ENCODE measurements around the gene NELFE. TPM values are rescaled to one million over a fixed set of nuclear protein-coding genes. Genes with fewer than 3 reads are reported as not detected.
"Not testable (repeated sequence)": the region's sequence is repeated elsewhere in the genome, so short reads cannot be mapped to it uniquely, and the experiment has no call there.

NELFE gene
- total RNA-seq, 4 donors from 2014 or later, result 64.1 to 89.7 (median 70.4) TPM

- WGBS, 2 donors (ENCODE audit: low coverage in 1 of 2), result no CpG with 5 or more reads among the region's 10 CpGs
- not testable (repeated sequence) for H3K36me3 ChIP-seq, H3K27ac ChIP-seq, H3K4me1 ChIP-seq, H3K9me3 ChIP-seq, ATAC-seq, H3K27me3 ChIP-seq, H3K4me3 ChIP-seq
Measured at GRCh38 chr6:31989363-31989762, 30.6 kb upstream of the NELFE start.

GRCh38 chr6:31981744-31982143 lies 23.0 kb upstream of the NELFE start, which contains the start of gene C4A:
C4A (plus strand) TSS chr6:31982057; CDS start chr6:31982108, 51 bp downstream.
- no CpG with 5 or more reads among the region's 7 CpGs for WGBS, 2 donors (ENCODE audit: low coverage in 1 of 2)
- H3K36me3 ChIP-seq, result peaks cover 0 to 14% of the 10 kb centered on the region in 2 donors
- H3K27ac ChIP-seq, H3K27me3 ChIP-seq, H3K4me3 ChIP-seq, H3K9me3 ChIP-seq: not testable (repeated sequence)
- peak; percentile 79 for ATAC-seq
- peaks cover 0 to 20% (median 0%) of the 10 kb centered on the region in 3 donors for H3K4me1 ChIP-seq

DNA sequence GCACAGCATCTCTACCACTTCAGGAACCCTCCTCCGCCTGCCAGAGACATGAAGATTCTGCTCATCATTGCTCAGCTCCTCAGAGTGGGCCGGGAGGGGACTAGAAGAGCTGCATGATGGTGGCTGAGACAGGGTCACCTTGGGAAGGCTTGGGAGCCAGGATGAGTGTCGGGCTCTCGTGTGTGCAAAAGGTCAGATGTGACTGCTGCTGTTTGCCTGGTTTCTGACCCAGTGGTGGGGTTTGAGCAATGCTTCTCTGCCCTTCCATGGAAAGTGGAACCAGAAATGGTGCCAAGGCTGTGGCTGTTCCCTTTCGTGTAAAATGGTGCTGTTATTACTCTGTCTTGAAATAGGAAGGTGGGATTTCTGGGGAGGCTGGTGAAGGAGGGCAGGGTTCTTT lies 22.2 kb upstream of the NELFE start:
- H3K27ac ChIP-seq, H3K27me3 ChIP-seq, H3K4me3 ChIP-seq, ATAC-seq, H3K9me3 ChIP-seq: not testable (repeated sequence)
- no CpG with 5 or more reads among the region's 5 CpGs for WGBS, 2 donors (ENCODE audit: low coverage in 1 of 2)
- Histone ChIP-seq H3K36me3 (peaks cover 0 to 18% of the 10 kb centered on the region in 2 donors), H3K4me1 (peaks cover 0 to 20% (median 0%) of the 10 kb centered on the region in 3 donors)

DNA sequence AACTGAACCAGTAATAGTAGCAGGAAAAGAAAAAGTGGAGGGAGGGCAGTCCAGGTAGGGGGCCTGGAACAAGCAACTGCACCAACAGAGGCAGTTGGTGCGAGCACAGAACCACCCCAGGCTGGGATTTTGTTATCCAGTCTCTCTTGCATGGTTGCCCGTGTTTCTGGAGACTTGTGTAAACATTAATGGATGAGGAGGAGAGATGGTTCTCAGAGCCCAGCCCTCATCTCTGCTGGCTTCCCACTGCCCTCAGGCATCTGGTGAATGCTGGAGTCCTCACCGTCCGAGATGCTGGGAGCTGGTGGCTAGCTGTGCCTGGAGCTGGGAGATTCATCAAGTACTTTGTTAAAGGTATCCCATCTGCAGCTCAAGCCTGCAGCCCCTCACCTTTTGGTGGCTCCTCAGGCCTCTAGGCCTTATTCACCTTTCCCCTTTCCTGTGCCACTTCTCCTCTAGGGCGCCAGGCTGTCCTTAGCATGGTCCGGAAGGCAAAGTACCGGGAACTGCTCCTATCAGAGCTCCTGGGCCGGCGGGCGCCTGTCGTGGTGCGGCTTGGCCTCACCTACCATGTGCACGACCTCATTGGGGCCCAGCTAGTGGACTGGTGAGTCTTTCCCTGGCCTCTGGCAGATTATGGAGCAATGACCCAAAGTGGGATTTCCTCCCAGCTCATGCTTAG lies 21.6 kb upstream of the NELFE start:
- H3K27me3 ChIP-seq, H3K9me3 ChIP-seq, ATAC-seq, H3K4me3 ChIP-seq, H3K27ac ChIP-seq: not testable (repeated sequence)
- WGBS, 2 donors (ENCODE audit: low coverage in 1 of 2), result 89 to 100% methylated on average over 2 to 3 of the region's 13 CpGs
- H3K36me3 ChIP-seq, result peaks cover 0 to 21% of the 10 kb centered on the region in 2 donors
- peaks cover 0 to 20% (median 0%) of the 10 kb centered on the region in 3 donors for H3K4me1 ChIP-seq

- WGBS, 2 donors (ENCODE audit: low coverage in 1 of 2), result 90 to 92% methylated on average over 2 to 3 of the region's 3 CpGs
Measured at GRCh38 chr6:31979238-31979898, 20.6 kb upstream of the NELFE start.

GRCh38 chr6:31978831-31979230 lies 20.1 kb upstream of the NELFE start:
- no peaks in the 10 kb centered on the region for H3K9me3 ChIP-seq
- TF ChIP-seq EP300 (IDR thresholded peaks at IDR 0.05), result no peak
- no peak for TF ChIP-seq POLR2A (IDR thresholded peaks at IDR 0.05)
- no peak for TF ChIP-seq POLR2AphosphoS5 (IDR thresholded peaks at IDR 0.05)
- TF ChIP-seq CTCF (IDR thresholded peaks at IDR 0.05), result no peak
- H3K27me3 ChIP-seq, result no peaks in the 10 kb centered on the region
- no peak overlapping the region for H3K4me3 ChIP-seq
- peaks cover 0 to 25% of the 10 kb centered on the region in 2 donors for H3K36me3 ChIP-seq
- no peak overlapping the region for H3K27ac ChIP-seq
- no peak for ATAC-seq
- WGBS, 2 donors (ENCODE audit: low coverage in 1 of 2), result 67 to 90% methylated on average over 1 to 2 of the region's 5 CpGs
- H3K4me1 ChIP-seq, result peaks cover 0 to 30% (median 0%) of the 10 kb centered on the region in 3 donors

More at GRCh38 chr6:31979238-31979898, 20.6 kb upstream of the NELFE start:
- no peak overlapping the region for H3K27ac ChIP-seq
- peaks cover 0 to 25% (median 0%) of the 10 kb centered on the region in 3 donors for H3K4me1 ChIP-seq
- TF ChIP-seq EP300 (IDR thresholded peaks at IDR 0.05) (no peak), POLR2A (IDR thresholded peaks at IDR 0.05) (no peak), POLR2AphosphoS5 (IDR thresholded peaks at IDR 0.05) (no peak), CTCF (IDR thresholded peaks at IDR 0.05) (no peak)
- peaks cover 0 to 25% of the 10 kb centered on the region in 2 donors for H3K36me3 ChIP-seq
- H3K9me3 ChIP-seq, result no peaks in the 10 kb centered on the region
- ATAC-seq, result no peak
- H3K4me3 ChIP-seq, result no peak overlapping the region
- H3K27me3 ChIP-seq, result no peaks in the 10 kb centered on the region
